K562 (cell line): ENCODE measurements around the gene TEX22. TPM values are rescaled to one million over a fixed set of nuclear protein-coding genes. Genes with fewer than 3 reads are reported as not detected.

Experiments
- BDP1 ChIP-seq: IDR thresholded peaks from 3 replicates; pipeline ENCODE4 v1.6.1; 2011; ENCODE audit not compliant: insufficient read length, insufficient read depth
- C11orf30 ChIP-seq: fragments of 450-650 bp; IDR thresholded peaks from 2 replicates; pipeline ENCODE4 v1.6.1; 2016; ENCODE audit warnings: low read depth, mild to moderate bottlenecking
- KLF13 ChIP-seq: fragments of 450-650 bp; IDR thresholded peaks from 2 replicates; pipeline ENCODE4 v1.6.1; 2016; ENCODE audit warnings: missing genetic modification characterization, low read depth, mild to moderate bottlenecking, missing compliant biosample characterization, moderate library complexity, borderline replicate concordance
- MCM3 ChIP-seq: fragments of 450-650 bp; IDR thresholded peaks from 2 replicates; pipeline ENCODE4 v1.6.1; 2016
- OTX1 ChIP-seq: fragments of 450-650 bp; formaldehyde crosslinking; IDR thresholded peaks from 2 replicates; pipeline ENCODE4 v1.4.0; 2022; ENCODE audit warnings: mild to moderate bottlenecking
- ZNF23 ChIP-seq: fragments of 250-450 bp; sonication (Bioruptor Pico); IDR thresholded peaks from 2 replicates; pipeline ENCODE4 v1.4.0; 2020; ENCODE audit warnings: mild to moderate bottlenecking
- ZNF3 ChIP-seq: fragments of 250-450 bp; sonication (Bioruptor Pico); IDR thresholded peaks from 2 replicates; pipeline ENCODE4 v1.5.0; 2021; ENCODE audit warnings: mild to moderate bottlenecking, moderate library complexity
- ZNF408 ChIP-seq: fragments of 250-450 bp; sonication (Bioruptor Pico); IDR thresholded peaks from 2 replicates; pipeline ENCODE4 v1.4.0; 2020; ENCODE audit warnings: low read depth, mild to moderate bottlenecking, moderate library complexity
- ZNF41 ChIP-seq: fragments of 250-450 bp; sonication (Bioruptor Pico); conservative IDR thresholded peaks from 2 replicates; pipeline ENCODE4 v1.4.0; 2020; ENCODE audit warnings: mild to moderate bottlenecking
- ZNF449 ChIP-seq: fragments of 250-450 bp; sonication (Bioruptor Pico); IDR thresholded peaks from 2 replicates; pipeline ENCODE4 v1.8.0; 2022; ENCODE audit warnings: moderate library complexity, mild to moderate bottlenecking, inconsistent platforms
- ZNF551 ChIP-seq: fragments of 250-450 bp; sonication (Bioruptor Pico); IDR thresholded peaks from 2 replicates; pipeline ENCODE4 v1.5.0; 2021; ENCODE audit warnings: mild to moderate bottlenecking, moderate library complexity
- ZNF695 ChIP-seq: fragments of 450-650 bp; formaldehyde crosslinking; IDR thresholded peaks from 2 replicates; pipeline ENCODE4 v1.4.0; 2020; ENCODE audit warnings: mild to moderate bottlenecking, moderate library complexity
- ZNF778 ChIP-seq: fragments of 450-650 bp; formaldehyde crosslinking; IDR thresholded peaks from 2 replicates; pipeline ENCODE4 v1.4.0; 2020; ENCODE audit warnings: mild to moderate bottlenecking, moderate library complexity
- polyA plus RNA-seq, 8 experiments: library from polyadenylated mRNA; depleted of rRNA in 4 of 8; stranded (reverse) in 5 of 8; unstranded in 3 of 8; fragments of >200 nt; fragmentation: Nextera tagmentation in 2 of 8; fragmentation: Illumina TruSeq in 1 of 8; extraction: Ambion mirVana in 2 of 8; extraction: Trizol in 1 of 8; gene quantifications; 2 replicates each; pipeline versions ENCODE4 v1.2.1 to v1.2.3, GENCODE V29; 2011 to 2014; ENCODE audit warnings: inconsistent platforms in 1 of 8, missing spikeins in 1 of 8
- total RNA-seq, 7 experiments: library from RNA; depleted of rRNA in 6 of 7; stranded (reverse); fragments of >200 nt in 6 of 7; fragmentation: Illumina TruSeq in 2 of 7; extraction: Trizol in 2 of 7; gene quantifications; 2 replicates each; pipeline versions ENCODE4 v1.2.1 to v1.2.3, GENCODE V29; 2011 to 2021; ENCODE audit warnings: low replicate concordance in 1 of 7
- TF ChIP-seq, protein P1 (sequence below): fragments of 250-450 bp; sonication (Bioruptor Pico); IDR thresholded peaks from 2 replicates; pipeline ENCODE4 v1.5.0; 2021
- TF ChIP-seq, protein P2 (sequence below), 2 experiments: fragments of 450-650 bp in 1 of 2; IDR thresholded peaks; 2 replicates each; pipeline ENCODE4 v1.6.1; 2011 to 2017; ENCODE audit warnings: low read depth in 2 of 2, antibody characterized with exemption in 1 of 2, borderline replicate concordance in 1 of 2, low read length in 1 of 2, mild to moderate bottlenecking in 1 of 2, mixed read lengths in 1 of 2; ENCODE audit not compliant: control insufficient read depth in 1 of 2
- TF ChIP-seq, protein P3 (sequence below): fragments of 250-450 bp; sonication (Bioruptor Pico); IDR thresholded peaks from 2 replicates; pipeline ENCODE4 v1.4.0; 2020

TEX22 gene
- total and polyA plus RNA-seq, 9 of the 15 experiments (the other 6 are each of a cell fraction or from before 2014, with no cell fraction given) = 0.04 to 1.7 (median 0.23) TPM; not detected in 2

- no peak for TF ChIP-seq ZNF3
- no peak for TF ChIP-seq OTX1 (CRISPR knock-in tag)
- TF ChIP-seq, protein P1, sequence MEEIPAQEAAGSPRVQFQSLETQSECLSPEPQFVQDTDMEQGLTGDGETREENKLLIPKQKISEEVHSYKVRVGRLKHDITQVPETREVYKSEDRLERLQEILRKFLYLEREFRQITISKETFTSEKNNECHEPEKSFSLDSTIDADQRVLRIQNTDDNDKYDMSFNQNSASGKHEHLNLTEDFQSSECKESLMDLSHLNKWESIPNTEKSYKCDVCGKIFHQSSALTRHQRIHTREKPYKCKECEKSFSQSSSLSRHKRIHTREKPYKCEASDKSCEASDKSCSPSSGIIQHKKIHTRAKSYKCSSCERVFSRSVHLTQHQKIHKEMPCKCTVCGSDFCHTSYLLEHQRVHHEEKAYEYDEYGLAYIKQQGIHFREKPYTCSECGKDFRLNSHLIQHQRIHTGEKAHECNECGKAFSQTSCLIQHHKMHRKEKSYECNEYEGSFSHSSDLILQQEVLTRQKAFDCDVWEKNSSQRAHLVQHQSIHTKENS (CRISPR knock-in tag) = no peak
- no peak for TF ChIP-seq C11orf30
- TF ChIP-seq, protein P2, sequence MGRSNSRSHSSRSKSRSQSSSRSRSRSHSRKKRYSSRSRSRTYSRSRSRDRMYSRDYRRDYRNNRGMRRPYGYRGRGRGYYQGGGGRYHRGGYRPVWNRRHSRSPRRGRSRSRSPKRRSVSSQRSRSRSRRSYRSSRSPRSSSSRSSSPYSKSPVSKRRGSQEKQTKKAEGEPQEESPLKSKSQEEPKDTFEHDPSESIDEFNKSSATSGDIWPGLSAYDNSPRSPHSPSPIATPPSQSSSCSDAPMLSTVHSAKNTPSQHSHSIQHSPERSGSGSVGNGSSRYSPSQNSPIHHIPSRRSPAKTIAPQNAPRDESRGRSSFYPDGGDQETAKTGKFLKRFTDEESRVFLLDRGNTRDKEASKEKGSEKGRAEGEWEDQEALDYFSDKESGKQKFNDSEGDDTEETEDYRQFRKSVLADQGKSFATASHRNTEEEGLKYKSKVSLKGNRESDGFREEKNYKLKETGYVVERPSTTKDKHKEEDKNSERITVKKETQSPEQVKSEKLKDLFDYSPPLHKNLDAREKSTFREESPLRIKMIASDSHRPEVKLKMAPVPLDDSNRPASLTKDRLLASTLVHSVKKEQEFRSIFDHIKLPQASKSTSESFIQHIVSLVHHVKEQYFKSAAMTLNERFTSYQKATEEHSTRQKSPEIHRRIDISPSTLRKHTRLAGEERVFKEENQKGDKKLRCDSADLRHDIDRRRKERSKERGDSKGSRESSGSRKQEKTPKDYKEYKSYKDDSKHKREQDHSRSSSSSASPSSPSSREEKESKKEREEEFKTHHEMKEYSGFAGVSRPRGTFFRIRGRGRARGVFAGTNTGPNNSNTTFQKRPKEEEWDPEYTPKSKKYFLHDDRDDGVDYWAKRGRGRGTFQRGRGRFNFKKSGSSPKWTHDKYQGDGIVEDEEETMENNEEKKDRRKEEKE (IDR thresholded peaks at IDR 0.05; ENCODE audit: borderline replicate concordance in 1 of 2, control insufficient read depth in 1 of 2, low read depth in 2 of 2, low read length in 1 of 2) = no peak
- no peak for TF ChIP-seq ZNF695 (CRISPR knock-in tag)
- TF ChIP-seq ZNF408 (CRISPR knock-in tag) = no peak
- no peak for TF ChIP-seq ZNF551 (CRISPR knock-in tag)
- TF ChIP-seq ZNF41 (CRISPR knock-in tag) = no peak
- no peak for TF ChIP-seq BDP1
- TF ChIP-seq ZNF778 (CRISPR knock-in tag) = no peak
- TF ChIP-seq ZNF23 (CRISPR knock-in tag) = no peak
- no peak for TF ChIP-seq ZNF449
- TF ChIP-seq, protein P3, sequence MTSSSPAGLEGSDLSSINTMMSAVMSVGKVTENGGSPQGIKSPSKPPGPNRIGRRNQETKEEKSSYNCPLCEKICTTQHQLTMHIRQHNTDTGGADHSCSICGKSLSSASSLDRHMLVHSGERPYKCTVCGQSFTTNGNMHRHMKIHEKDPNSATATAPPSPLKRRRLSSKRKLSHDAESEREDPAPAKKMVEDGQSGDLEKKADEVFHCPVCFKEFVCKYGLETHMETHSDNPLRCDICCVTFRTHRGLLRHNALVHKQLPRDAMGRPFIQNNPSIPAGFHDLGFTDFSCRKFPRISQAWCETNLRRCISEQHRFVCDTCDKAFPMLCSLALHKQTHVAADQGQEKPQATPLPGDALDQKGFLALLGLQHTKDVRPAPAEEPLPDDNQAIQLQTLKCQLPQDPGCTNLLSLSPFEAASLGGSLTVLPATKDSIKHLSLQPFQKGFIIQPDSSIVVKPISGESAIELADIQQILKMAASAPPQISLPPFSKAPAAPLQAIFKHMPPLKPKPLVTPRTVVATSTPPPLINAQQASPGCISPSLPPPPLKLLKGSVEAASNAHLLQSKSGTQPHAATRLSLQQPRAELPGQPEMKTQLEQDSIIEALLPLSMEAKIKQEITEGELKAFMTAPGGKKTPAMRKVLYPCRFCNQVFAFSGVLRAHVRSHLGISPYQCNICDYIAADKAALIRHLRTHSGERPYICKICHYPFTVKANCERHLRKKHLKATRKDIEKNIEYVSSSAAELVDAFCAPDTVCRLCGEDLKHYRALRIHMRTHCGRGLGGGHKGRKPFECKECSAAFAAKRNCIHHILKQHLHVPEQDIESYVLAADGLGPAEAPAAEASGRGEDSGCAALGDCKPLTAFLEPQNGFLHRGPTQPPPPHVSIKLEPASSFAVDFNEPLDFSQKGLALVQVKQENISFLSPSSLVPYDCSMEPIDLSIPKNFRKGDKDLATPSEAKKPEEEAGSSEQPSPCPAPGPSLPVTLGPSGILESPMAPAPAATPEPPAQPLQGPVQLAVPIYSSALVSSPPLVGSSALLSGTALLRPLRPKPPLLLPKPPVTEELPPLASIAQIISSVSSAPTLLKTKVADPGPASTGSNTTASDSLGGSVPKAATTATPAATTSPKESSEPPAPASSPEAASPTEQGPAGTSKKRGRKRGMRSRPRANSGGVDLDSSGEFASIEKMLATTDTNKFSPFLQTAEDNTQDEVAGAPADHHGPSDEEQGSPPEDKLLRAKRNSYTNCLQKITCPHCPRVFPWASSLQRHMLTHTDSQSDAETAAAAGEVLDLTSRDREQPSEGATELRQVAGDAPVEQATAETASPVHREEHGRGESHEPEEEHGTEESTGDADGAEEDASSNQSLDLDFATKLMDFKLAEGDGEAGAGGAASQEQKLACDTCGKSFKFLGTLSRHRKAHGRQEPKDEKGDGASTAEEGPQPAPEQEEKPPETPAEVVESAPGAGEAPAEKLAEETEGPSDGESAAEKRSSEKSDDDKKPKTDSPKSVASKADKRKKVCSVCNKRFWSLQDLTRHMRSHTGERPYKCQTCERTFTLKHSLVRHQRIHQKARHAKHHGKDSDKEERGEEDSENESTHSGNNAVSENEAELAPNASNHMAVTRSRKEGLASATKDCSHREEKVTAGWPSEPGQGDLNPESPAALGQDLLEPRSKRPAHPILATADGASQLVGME (CRISPR knock-in tag) = no peak
- TF ChIP-seq KLF13 (tag) = no peak
- no peak for TF ChIP-seq MCM3
These were observed 16.4 kb downstream of the TEX22 start (continued) for GRCh38 chr14:105414456-105415371.
